Measurements from ENCODE around the gene ERCC1.

GRCh38 chr19:45440259-45440638 is 16.5 kb upstream of the ERCC1 start:
- TF ChIP-seq RXRB (CRISPR knock-in tag; IDR thresholded peaks at IDR 0.05; ENCODE audit: borderline replicate concordance) (no peak), POLR2AphosphoS5 (IDR thresholded peaks at IDR 0.05; ENCODE audit: low read depth, low read length) (no peak), MYC (CRISPR knock-in tag; IDR thresholded peaks at IDR 0.05; ENCODE audit: borderline replicate concordance) (no peak), CTCF (CRISPR knock-in tag; IDR thresholded peaks at IDR 0.05) (no peak), TCF7 (IDR thresholded peaks at IDR 0.05; ENCODE audit: low read depth) (no peak), TAF1 (CRISPR knock-in tag; IDR thresholded peaks at IDR 0.05) (no peak), CHD2 (IDR thresholded peaks at IDR 0.05; ENCODE audit: low read depth, low read length) (no peak)
- TF ChIP-seq, protein P1, sequence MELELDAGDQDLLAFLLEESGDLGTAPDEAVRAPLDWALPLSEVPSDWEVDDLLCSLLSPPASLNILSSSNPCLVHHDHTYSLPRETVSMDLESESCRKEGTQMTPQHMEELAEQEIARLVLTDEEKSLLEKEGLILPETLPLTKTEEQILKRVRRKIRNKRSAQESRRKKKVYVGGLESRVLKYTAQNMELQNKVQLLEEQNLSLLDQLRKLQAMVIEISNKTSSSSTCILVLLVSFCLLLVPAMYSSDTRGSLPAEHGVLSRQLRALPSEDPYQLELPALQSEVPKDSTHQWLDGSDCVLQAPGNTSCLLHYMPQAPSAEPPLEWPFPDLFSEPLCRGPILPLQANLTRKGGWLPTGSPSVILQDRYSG (CRISPR knock-in tag; IDR thresholded peaks at IDR 0.05): no peak
- TF ChIP-seq, protein P2, sequence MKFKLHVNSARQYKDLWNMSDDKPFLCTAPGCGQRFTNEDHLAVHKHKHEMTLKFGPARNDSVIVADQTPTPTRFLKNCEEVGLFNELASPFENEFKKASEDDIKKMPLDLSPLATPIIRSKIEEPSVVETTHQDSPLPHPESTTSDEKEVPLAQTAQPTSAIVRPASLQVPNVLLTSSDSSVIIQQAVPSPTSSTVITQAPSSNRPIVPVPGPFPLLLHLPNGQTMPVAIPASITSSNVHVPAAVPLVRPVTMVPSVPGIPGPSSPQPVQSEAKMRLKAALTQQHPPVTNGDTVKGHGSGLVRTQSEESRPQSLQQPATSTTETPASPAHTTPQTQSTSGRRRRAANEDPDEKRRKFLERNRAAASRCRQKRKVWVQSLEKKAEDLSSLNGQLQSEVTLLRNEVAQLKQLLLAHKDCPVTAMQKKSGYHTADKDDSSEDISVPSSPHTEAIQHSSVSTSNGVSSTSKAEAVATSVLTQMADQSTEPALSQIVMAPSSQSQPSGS (CRISPR knock-in tag; IDR thresholded peaks at IDR 0.05): no peak
